ENCODE measurements around the gene MAP4K3. TPM values are rescaled to one million over a fixed set of nuclear protein-coding genes. Genes with fewer than 3 reads are reported as not detected.
"Not testable (repeated sequence)": the region's sequence is repeated elsewhere in the genome, so short reads cannot be mapped to it uniquely, and the experiment has no call there.

Gene MAP4K3
- total RNA-seq, 1 donor from 2014 or later, result 48.1 TPM

- DNase-seq, result no peak
- Mint-ChIP-seq H3K27me3 (ENCODE audit: unreplicated experiment) (peaks cover 4% of the 10 kb centered on the region), H3K9me3 (ENCODE audit: unreplicated experiment) (peaks cover 17% of the 10 kb centered on the region), H3K36me3 (ENCODE audit: unreplicated experiment) (peaks cover 44% of the 10 kb centered on the region), H3K4me3 (ENCODE audit: unreplicated experiment) (no peak overlapping the region), H3K27ac (ENCODE audit: unreplicated experiment) (no peak overlapping the region), H3K4me1 (ENCODE audit: low read depth, unreplicated experiment) (no peaks in the 10 kb centered on the region)
- TF ChIP-seq CTCF (IDR thresholded peaks at IDR 0.05; ENCODE audit: partially characterized antibody, unreplicated experiment), result no peak
These were observed 75.6 kb downstream of the MAP4K3 start for GRCh38 chr2:39361511-39361910.

GRCh38 chr2:39360342-39360741 lies 76.7 kb downstream of the MAP4K3 start:
- H3K36me3 Mint-ChIP-seq (ENCODE audit: unreplicated experiment), result peaks cover 34% of the 10 kb centered on the region
- H3K27ac Mint-ChIP-seq (ENCODE audit: unreplicated experiment), result not testable (repeated sequence)

GRCh38 chr2:39359453-39360038 lies 77.5 kb downstream of the MAP4K3 start:
- Mint-ChIP-seq H3K27me3 (ENCODE audit: unreplicated experiment) (peaks cover 4% of the 10 kb centered on the region), H3K36me3 (ENCODE audit: unreplicated experiment) (peaks cover 34% of the 10 kb centered on the region), H3K4me1 (ENCODE audit: low read depth, unreplicated experiment) (no peaks in the 10 kb centered on the region), H3K4me3 (ENCODE audit: unreplicated experiment) (no peak overlapping the region), H3K27ac (ENCODE audit: unreplicated experiment) (no peak overlapping the region), H3K9me3 (ENCODE audit: unreplicated experiment) (peaks cover 12% of the 10 kb centered on the region)
- no peak for DNase-seq
- no peak for TF ChIP-seq CTCF (IDR thresholded peaks at IDR 0.05; ENCODE audit: partially characterized antibody, unreplicated experiment)

More at GRCh38 chr2:39360342-39360741, 76.7 kb downstream of the MAP4K3 start:
- not testable (repeated sequence) for H3K27me3 Mint-ChIP-seq (ENCODE audit: unreplicated experiment); H3K4me3 Mint-ChIP-seq (ENCODE audit: unreplicated experiment); DNase-seq; H3K4me1 Mint-ChIP-seq (ENCODE audit: low read depth, unreplicated experiment)
- peaks cover 12% of the 10 kb centered on the region for H3K9me3 Mint-ChIP-seq (ENCODE audit: unreplicated experiment)

GRCh38 chr2:39356922-39357639 lies 80.0 kb downstream of the MAP4K3 start:
- H3K4me1 Mint-ChIP-seq (ENCODE audit: low read depth, unreplicated experiment), result no peaks in the 10 kb centered on the region
- peaks cover 4% of the 10 kb centered on the region for H3K27me3 Mint-ChIP-seq (ENCODE audit: unreplicated experiment)
- DNase-seq, result no peak
- peaks cover 12% of the 10 kb centered on the region for H3K9me3 Mint-ChIP-seq (ENCODE audit: unreplicated experiment)
- TF ChIP-seq CTCF (IDR thresholded peaks at IDR 0.05; ENCODE audit: partially characterized antibody, unreplicated experiment), result no peak
- H3K4me3 Mint-ChIP-seq (ENCODE audit: unreplicated experiment), result no peak overlapping the region
- no peak overlapping the region for H3K27ac Mint-ChIP-seq (ENCODE audit: unreplicated experiment)
- H3K36me3 Mint-ChIP-seq (ENCODE audit: unreplicated experiment), result peaks cover 25% of the 10 kb centered on the region

- no peak for DNase-seq
- no peak overlapping the region for H3K4me3 Mint-ChIP-seq (ENCODE audit: unreplicated experiment)
- peaks cover 7% of the 10 kb centered on the region for H3K4me1 Mint-ChIP-seq (ENCODE audit: low read depth, unreplicated experiment)
- H3K27me3 Mint-ChIP-seq (ENCODE audit: unreplicated experiment), result no peaks in the 10 kb centered on the region
- H3K9me3 Mint-ChIP-seq (ENCODE audit: unreplicated experiment), result no peaks in the 10 kb centered on the region
- no peaks in the 10 kb centered on the region for H3K36me3 Mint-ChIP-seq (ENCODE audit: unreplicated experiment)
- H3K27ac Mint-ChIP-seq (ENCODE audit: unreplicated experiment), result no peak overlapping the region
- no peak for TF ChIP-seq CTCF (IDR thresholded peaks at IDR 0.05; ENCODE audit: partially characterized antibody, unreplicated experiment)
These were observed 86.4 kb downstream of the MAP4K3 start for GRCh38 chr2:39350658-39351057.
